IMR-90 (cell line): Measurements from ENCODE around the gene KCNK5. TPM values are rescaled to one million over a fixed set of nuclear protein-coding genes. Genes with fewer than 3 reads are reported as not detected.

Experiments used
- ATAC-seq: fragments of 200-7000 bp; cut with Tn5 transposase; 2 replicates; pipeline ENCODE4 v1.9.1; 2020; ENCODE audit warnings: low read depth, mild to moderate bottlenecking, moderate library complexity
- BruUV-seq: library from RNA; stranded (reverse); fragments of 400-500 nt; replicated peaks from 2 replicates; lab custom pipeline; 2021; lab: Mats Ljungman, UMichigan
- CTCF ChIA-PET: fragments of 300-600 bp; formaldehyde crosslinking; extraction: SDS; loops from one replicate; lab custom pipeline; 2021; ENCODE audit warnings: antibody characterized with exemption; lab: Yijun Ruan, JAX
- POLR2A ChIA-PET: fragments of 300-600 bp; sonication (Branson Sonifier 250); formaldehyde crosslinking; loops from one replicate; lab custom pipeline; 2022; ENCODE audit warnings: antibody characterized with exemption; ENCODE audit not compliant: unreplicated experiment; lab: Charles Lee
- DNase-seq: peaks from one replicate; pipeline ENCODE4 v3.0.0; 2013
- H2AFZ ChIP-seq: replicated peaks from 2 replicates; pipeline ENCODE3; 2013; ENCODE audit warnings: low read length, mild to moderate bottlenecking; ENCODE audit not compliant: poor library complexity
- H2AK5ac ChIP-seq: 2 replicates; pipeline ENCODE4 v1.6.1; 2013; ENCODE audit warnings: low read depth, low read length, inconsistent platforms
- H2AK9ac ChIP-seq: replicated peaks from 2 replicates; pipeline ENCODE3; 2013; ENCODE audit warnings: mild to moderate bottlenecking, low read depth, low read length, moderate library complexity; ENCODE audit not compliant: poor library complexity
- H2BK120ac ChIP-seq: 2 replicates; pipeline ENCODE4 v1.6.1; 2013; ENCODE audit warnings: low read depth, low read length, inconsistent platforms
- H2BK15ac ChIP-seq: 3 replicates; pipeline ENCODE4 v1.6.1; 2013; ENCODE audit warnings: low read depth, low read length, inconsistent platforms
- H2BK20ac ChIP-seq: 2 replicates; pipeline ENCODE4 v1.6.1; 2013; ENCODE audit warnings: low read depth, mild to moderate bottlenecking, inconsistent platforms, low read length, moderate library complexity
- H2BK5ac ChIP-seq: 2 replicates; pipeline ENCODE4 v1.6.1; 2013; ENCODE audit warnings: mild to moderate bottlenecking, low read depth, low read length, inconsistent platforms; ENCODE audit not compliant: poor library complexity, severe bottlenecking
- H3K14ac ChIP-seq: replicated peaks from 2 replicates; pipeline ENCODE4 v1.6.1; 2013; ENCODE audit warnings: low read depth, low read length, inconsistent platforms
- H3K18ac ChIP-seq: 2 replicates; pipeline ENCODE4 v1.6.1; 2013; ENCODE audit warnings: low read depth, low read length, control low read depth
- H3K23ac ChIP-seq: 2 replicates; pipeline ENCODE4 v1.6.1; 2013; ENCODE audit warnings: low read depth, low read length, inconsistent platforms
- H3K27ac ChIP-seq: 2 replicates; pipeline ENCODE4 v1.5.1; 2013; ENCODE audit warnings: mild to moderate bottlenecking, control low read depth, low read length; ENCODE audit not compliant: insufficient read depth
- H3K27me3 ChIP-seq: 2 replicates; pipeline ENCODE4 v1.6.1; 2013; ENCODE audit warnings: low read length; ENCODE audit not compliant: control insufficient read depth, insufficient read depth
- H3K36me3 ChIP-seq: 2 replicates; pipeline ENCODE4 v1.6.1; 2013; ENCODE audit warnings: low read length, mixed read lengths; ENCODE audit not compliant: control insufficient read depth, insufficient read depth
- H3K4ac ChIP-seq: 2 replicates; pipeline ENCODE4 v1.6.1; 2013; ENCODE audit warnings: low read depth, low read length, inconsistent platforms
- H3K4me1 ChIP-seq: 2 replicates; pipeline ENCODE4 v1.6.1; 2013; ENCODE audit warnings: low read length, mixed read lengths; ENCODE audit not compliant: control insufficient read depth, insufficient read depth
- H3K4me2 ChIP-seq: 2 replicates; pipeline ENCODE4 v1.6.1; 2013; ENCODE audit warnings: low read depth, mild to moderate bottlenecking, control low read depth, low read length, moderate library complexity
- H3K4me3 ChIP-seq: 2 replicates; pipeline ENCODE4 v1.5.1; 2013; ENCODE audit warnings: low read depth, mild to moderate bottlenecking, control low read depth, low read length, moderate library complexity; ENCODE audit not compliant: insufficient read depth
- H3K56ac ChIP-seq: 2 replicates; pipeline ENCODE4 v1.6.1; 2013; ENCODE audit warnings: low read length, inconsistent platforms; ENCODE audit not compliant: insufficient read depth; ENCODE audit errors: extremely low read depth
- H3K79me1 ChIP-seq, 2 experiments: 2 replicates each; pipeline ENCODE4 v1.6.1; 2013; ENCODE audit warnings: low read length in 2 of 2, inconsistent platforms in 1 of 2, low read depth in 1 of 2
- H3K9ac ChIP-seq: 2 replicates; pipeline ENCODE4 v1.6.1; 2013; ENCODE audit warnings: low read depth, low read length, control low read depth
- H3K9me1 ChIP-seq: 2 replicates; pipeline ENCODE4 v1.6.1; 2013; ENCODE audit warnings: low read length, inconsistent platforms; ENCODE audit not compliant: insufficient read depth
- H3K9me3 ChIP-seq: 2 replicates; pipeline ENCODE4 v1.6.1; 2013; ENCODE audit warnings: low read length; ENCODE audit not compliant: control insufficient read depth, insufficient read depth
- H4K20me1 ChIP-seq: 2 replicates; pipeline ENCODE4 v1.6.1; 2013; ENCODE audit warnings: low read length, inconsistent platforms; ENCODE audit not compliant: insufficient read depth
- H4K5ac ChIP-seq: 2 replicates; pipeline ENCODE4 v1.6.1; 2013; ENCODE audit warnings: mild to moderate bottlenecking, low read depth, low read length, control low read depth
- H4K8ac ChIP-seq, 2 experiments: 2 replicates each; pipeline ENCODE4 v1.6.1; 2013; ENCODE audit warnings: low read depth in 2 of 2, low read length in 2 of 2, control low read depth in 1 of 2, inconsistent platforms in 1 of 2
- H4K91ac ChIP-seq: 2 replicates; pipeline ENCODE4 v1.6.1; 2013; ENCODE audit warnings: low read depth, low read length, inconsistent platforms; ENCODE audit not compliant: insufficient read depth
- BHLHE40 ChIP-seq: fragments of 150-350 bp; IDR thresholded peaks from 2 replicates; pipeline ENCODE4 v1.6.1; 2016; ENCODE audit warnings: mild to moderate bottlenecking, low read depth, low read length
- CEBPB ChIP-seq: IDR thresholded peaks from 2 replicates; pipeline ENCODE4 v1.6.1; 2012; ENCODE audit warnings: low read depth, low read length, improper control_type of control experiment
- CHD1 ChIP-seq: IDR thresholded peaks from 2 replicates; pipeline ENCODE4 v1.6.1; 2012; ENCODE audit warnings: low read depth, low read length, improper control_type of control experiment
- FOS ChIP-seq: fragments of 150-350 bp; IDR thresholded peaks from 2 replicates; pipeline ENCODE4 v1.6.1; 2016; ENCODE audit warnings: low read depth, low read length
- MAFK ChIP-seq: IDR thresholded peaks from 2 replicates; pipeline ENCODE4 v1.6.1; 2012; ENCODE audit warnings: low read depth, low read length, improper control_type of control experiment
- MXI1 ChIP-seq: IDR thresholded peaks from 2 replicates; pipeline ENCODE4 v1.6.1; 2012; ENCODE audit warnings: low read depth, mild to moderate bottlenecking, low read length, moderate library complexity, borderline replicate concordance
- POLR2A ChIP-seq: IDR thresholded peaks from 2 replicates; pipeline ENCODE4 v1.6.1; 2012; ENCODE audit warnings: mild to moderate bottlenecking, low read depth, low read length
- RAD21 ChIP-seq: IDR thresholded peaks from 2 replicates; pipeline ENCODE4 v1.6.1; 2012; ENCODE audit warnings: low read length, improper control_type of control experiment
- RCOR1 ChIP-seq: IDR thresholded peaks from 2 replicates; pipeline ENCODE4 v1.6.1; 2012; ENCODE audit warnings: mild to moderate bottlenecking, low read length, improper control_type of control experiment; ENCODE audit not compliant: insufficient replicate concordance
- RFX5 ChIP-seq: IDR thresholded peaks from 2 replicates; pipeline ENCODE4 v1.8.0; 2012; ENCODE audit warnings: low read depth, mild to moderate bottlenecking, low read length, moderate library complexity
- SMC3 ChIP-seq: fragments of 150-350 bp; IDR thresholded peaks from 2 replicates; pipeline ENCODE4 v1.6.1; 2016; ENCODE audit warnings: low read depth, mild to moderate bottlenecking, antibody characterized with exemption, low read length, moderate library complexity
- WGBS, 2 experiments: methylation state at CpG; one replicate each; pipeline versions ENCODE4 v1.1.5 to v1.1.7; 2013; ENCODE audit warnings: missing lambda C conversion rate in 2 of 2; ENCODE audit not compliant: insufficient read length in 1 of 2; ENCODE audit errors: extremely low coverage in 2 of 2; 5-methylcytosine and 5-hydroxymethylcytosine counted together
- dilution Hi-C: fragments of 300-500 bp; cut with HindIII; formaldehyde crosslinking; loops from one replicate; pipeline ENCODE4 v1.14.3; 2018; ENCODE audit warnings: low sequenced_read_pairs; ENCODE audit not compliant: unreplicated experiment
- in situ Hi-C: fragments of 300-500 bp; cut with MboI; formaldehyde crosslinking; loops from 3 replicates; pipeline ENCODE4 v1.14.3; 2019; ENCODE audit warnings: low sequenced_read_pairs, inconsistent platforms, mixed read lengths
- intact Hi-C: fragments of 100-400 bp; cut with micrococcal nuclease; formaldehyde crosslinking; loops from 2 replicates; pipeline ENCODE4 v1.10.0; 2022
- polyA plus RNA-seq, 3 experiments: library from polyadenylated mRNA; depleted of rRNA; stranded (reverse); fragments of >200 nt; gene quantifications; 2 replicates each; pipeline ENCODE4 v1.2.3, GENCODE V29; 2012; ENCODE audit warnings: low replicate concordance in 1 of 3
- total RNA-seq: library from RNA; depleted of rRNA; stranded (reverse); fragments of >200 nt; gene quantifications from 2 replicates; pipeline ENCODE4 v1.2.3, GENCODE V29; 2012
- TF ChIP-seq, protein P1 (sequence below): fragments of 150-350 bp; IDR thresholded peaks from 2 replicates; pipeline ENCODE4 v1.6.1; 2017; ENCODE audit warnings: mild to moderate bottlenecking, antibody characterized with exemption, low read length, low read depth
- TF ChIP-seq, protein P2 (sequence below): fragments of 150-350 bp; IDR thresholded peaks from 2 replicates; pipeline ENCODE4 v1.6.1; 2016; ENCODE audit warnings: low read depth, mild to moderate bottlenecking, low read length, moderate library complexity, borderline replicate concordance
- TF ChIP-seq, protein P3 (sequence below): conservative IDR thresholded peaks from 2 replicates; pipeline ENCODE4 v1.5.1; 2012; ENCODE audit warnings: mild to moderate bottlenecking, low read depth, low read length, improper control_type of control experiment

Gene KCNK5
- total and polyA plus RNA-seq, 2 of the 4 experiments (the other 2 are of a cell fraction): not detected

DNA sequence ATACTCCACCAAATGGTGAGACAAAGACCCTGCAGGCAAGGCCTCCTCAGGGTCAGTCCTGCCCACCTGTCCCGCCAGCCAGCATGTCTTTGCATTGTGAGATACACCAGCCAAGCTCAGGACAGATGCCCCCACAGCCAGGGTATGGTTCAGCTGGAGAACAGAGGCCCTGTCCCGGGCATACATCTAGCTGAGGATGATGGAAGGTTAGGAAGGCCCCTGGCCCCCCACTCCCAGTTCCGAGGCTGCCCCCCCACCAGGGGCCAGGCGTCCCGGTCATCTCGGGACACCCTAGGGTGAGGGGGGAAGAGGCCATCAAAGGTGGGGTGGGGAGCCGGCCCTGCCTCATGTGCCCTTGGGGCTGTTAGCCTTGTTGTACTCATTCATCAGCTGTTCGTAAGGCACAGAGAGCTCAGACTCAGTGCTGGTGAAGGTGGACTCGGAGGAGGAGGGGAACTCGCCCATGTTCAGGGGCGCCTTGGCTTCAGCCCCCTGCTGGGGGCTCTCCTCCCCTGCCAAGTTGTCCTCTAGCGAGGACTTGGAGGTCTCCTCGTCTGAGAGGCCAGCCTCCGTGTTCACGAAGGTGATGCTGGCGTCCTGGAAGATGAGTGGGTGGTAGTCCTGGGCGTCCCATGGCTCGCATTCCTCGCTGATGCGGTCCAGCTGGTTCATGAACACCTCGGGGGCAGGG, 38.6 kb downstream of the KCNK5 start:
- Histone ChIP-seq H2BK20ac (no peak overlapping the region), H2BK120ac (no peak overlapping the region), H3K4me1 (no peaks in the 10 kb centered on the region), H3K23ac (no peak overlapping the region), H2AK9ac (no peak overlapping the region), H2BK15ac (no peak overlapping the region), H2BK5ac (no peak overlapping the region), H3K56ac (no peak overlapping the region), H3K18ac (no peak overlapping the region), H4K20me1 (no peaks in the 10 kb centered on the region), H4K8ac (no peak overlapping the region), H3K9me3 (no peaks in the 10 kb centered on the region; the same call in 1 of the 2 replicates), H3K9ac (no peak overlapping the region), H3K14ac (no peak overlapping the region), H2AFZ (peak overlapping the region; percentile 32), H2AK5ac (no peak overlapping the region), H3K27me3 (no peaks in the 10 kb centered on the region), H3K4me3 (no peak overlapping the region), H3K4ac (no peak overlapping the region), H3K79me1 (no peaks in the 10 kb centered on the region), H4K5ac (no peak overlapping the region), H3K4me2 (no peak overlapping the region), H3K36me3 (no peaks in the 10 kb centered on the region), H4K91ac (no peak overlapping the region), H3K9me1 (no peaks in the 10 kb centered on the region), H3K27ac (no peak overlapping the region)
- ATAC-seq: no peak
- in situ Hi-C loops (no loop called here), intact Hi-C loops (no loop called here), dilution Hi-C loops (no loop called here)
- ChIA-PET POLR2A (no interaction called here), CTCF (interaction anchor here (1.6 kb wide), 1 partner anchor 112 kb away, joined by 3 read pairs; no protein-coding TSS in a partner anchor)
- TF ChIP-seq MAFK: no peak
- no peak for TF ChIP-seq FOS
- no peak for TF ChIP-seq RCOR1
- no peak for TF ChIP-seq RFX5
- TF ChIP-seq CHD1: no peak
- TF ChIP-seq SMC3: no peak
- TF ChIP-seq RAD21: no peak
- TF ChIP-seq, protein P1, sequence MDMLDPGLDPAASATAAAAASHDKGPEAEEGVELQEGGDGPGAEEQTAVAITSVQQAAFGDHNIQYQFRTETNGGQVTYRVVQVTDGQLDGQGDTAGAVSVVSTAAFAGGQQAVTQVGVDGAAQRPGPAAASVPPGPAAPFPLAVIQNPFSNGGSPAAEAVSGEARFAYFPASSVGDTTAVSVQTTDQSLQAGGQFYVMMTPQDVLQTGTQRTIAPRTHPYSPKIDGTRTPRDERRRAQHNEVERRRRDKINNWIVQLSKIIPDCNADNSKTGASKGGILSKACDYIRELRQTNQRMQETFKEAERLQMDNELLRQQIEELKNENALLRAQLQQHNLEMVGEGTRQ: no peak
- TF ChIP-seq MXI1: no peak
- no peak for TF ChIP-seq BHLHE40
- TF ChIP-seq, protein P2, sequence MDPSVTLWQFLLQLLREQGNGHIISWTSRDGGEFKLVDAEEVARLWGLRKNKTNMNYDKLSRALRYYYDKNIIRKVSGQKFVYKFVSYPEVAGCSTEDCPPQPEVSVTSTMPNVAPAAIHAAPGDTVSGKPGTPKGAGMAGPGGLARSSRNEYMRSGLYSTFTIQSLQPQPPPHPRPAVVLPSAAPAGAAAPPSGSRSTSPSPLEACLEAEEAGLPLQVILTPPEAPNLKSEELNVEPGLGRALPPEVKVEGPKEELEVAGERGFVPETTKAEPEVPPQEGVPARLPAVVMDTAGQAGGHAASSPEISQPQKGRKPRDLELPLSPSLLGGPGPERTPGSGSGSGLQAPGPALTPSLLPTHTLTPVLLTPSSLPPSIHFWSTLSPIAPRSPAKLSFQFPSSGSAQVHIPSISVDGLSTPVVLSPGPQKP: no peak
- TF ChIP-seq, protein P3, sequence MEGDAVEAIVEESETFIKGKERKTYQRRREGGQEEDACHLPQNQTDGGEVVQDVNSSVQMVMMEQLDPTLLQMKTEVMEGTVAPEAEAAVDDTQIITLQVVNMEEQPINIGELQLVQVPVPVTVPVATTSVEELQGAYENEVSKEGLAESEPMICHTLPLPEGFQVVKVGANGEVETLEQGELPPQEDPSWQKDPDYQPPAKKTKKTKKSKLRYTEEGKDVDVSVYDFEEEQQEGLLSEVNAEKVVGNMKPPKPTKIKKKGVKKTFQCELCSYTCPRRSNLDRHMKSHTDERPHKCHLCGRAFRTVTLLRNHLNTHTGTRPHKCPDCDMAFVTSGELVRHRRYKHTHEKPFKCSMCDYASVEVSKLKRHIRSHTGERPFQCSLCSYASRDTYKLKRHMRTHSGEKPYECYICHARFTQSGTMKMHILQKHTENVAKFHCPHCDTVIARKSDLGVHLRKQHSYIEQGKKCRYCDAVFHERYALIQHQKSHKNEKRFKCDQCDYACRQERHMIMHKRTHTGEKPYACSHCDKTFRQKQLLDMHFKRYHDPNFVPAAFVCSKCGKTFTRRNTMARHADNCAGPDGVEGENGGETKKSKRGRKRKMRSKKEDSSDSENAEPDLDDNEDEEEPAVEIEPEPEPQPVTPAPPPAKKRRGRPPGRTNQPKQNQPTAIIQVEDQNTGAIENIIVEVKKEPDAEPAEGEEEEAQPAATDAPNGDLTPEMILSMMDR: no peak
- TF ChIP-seq CEBPB: no peak
- TF ChIP-seq POLR2A: no peak
- no TSS peak for BruUV-seq
- WGBS, 2 experiments: 77% methylated on average over 6 of the region's 21 CpGs; no CpG with 5 or more reads in 1 of the 2 experiments
- no peak for DNase-seq
